ENCODE results near the gene KCNIP4. TPM values are rescaled to one million over a fixed set of nuclear protein-coding genes. Genes with fewer than 3 reads are reported as not detected.

KCNIP4 gene
- polyA plus RNA-seq, 3 donors, result 0.09 to 0.25 TPM; not detected in 1

- no peak overlapping the region for H3K27ac ChIP-seq (ENCODE audit: low read depth in 1 of 2, low read length in 2 of 2)
Observed at GRCh38 chr4:21856301-21856700, 92.3 kb downstream of the KCNIP4 start.

GRCh38 chr4:21849077-21849476 lies 99.5 kb downstream of the KCNIP4 start:
- Histone ChIP-seq H3K4me3 (replicated peaks in 1 of 3; ENCODE audit: low read depth in 2 of 3, low read length in 3 of 3) (no peak overlapping the region), H3K4me2 (replicated peaks; ENCODE audit: extremely low read depth, low read length, poor library complexity, severe bottlenecking) (no peak overlapping the region), H3K9me3 (replicated peaks in 1 of 2; ENCODE audit: control insufficient read depth in 1 of 2, insufficient read depth in 1 of 2, low read length in 2 of 2) (no peaks in the 10 kb centered on the region), H3K36me3 (replicated peaks in 1 of 2; ENCODE audit: control insufficient read depth in 1 of 2, insufficient read depth in 2 of 2, low read length in 2 of 2) (no peaks in the 10 kb centered on the region), H3K27ac (ENCODE audit: low read depth in 1 of 2, low read length in 2 of 2) (no peak overlapping the region), H3K79me2 (ENCODE audit: insufficient read depth, low read length) (no peaks in the 10 kb centered on the region), H3K9ac (ENCODE audit: insufficient read depth, low read length, poor library complexity, severe bottlenecking) (no peak overlapping the region), H2AFZ (ENCODE audit: insufficient read depth, low read depth, low read length, poor library complexity, severe bottlenecking) (no peak overlapping the region), H4K20me1 (ENCODE audit: insufficient read depth, low read length) (no peaks in the 10 kb centered on the region), H3K4me1 (ENCODE audit: control insufficient read depth in 1 of 2, insufficient read depth in 2 of 2, low read length in 2 of 2) (no peaks in the 10 kb centered on the region), H3K27me3 (ENCODE audit: control insufficient read depth in 2 of 2, insufficient read depth in 2 of 2, low read length in 2 of 2) (no peaks in the 10 kb centered on the region)
- H3K4me1 Mint-ChIP-seq, result no peaks in the 10 kb centered on the region
- no peak for TF ChIP-seq CTCF (IDR thresholded peaks at IDR 0.05)
- WGBS (ENCODE audit: insufficient coverage), result no CpG with 5 or more reads among the region's 3 CpGs
- DNase-seq, result no peak
- H3K9me3 Mint-ChIP-seq, result no peaks in the 10 kb centered on the region
- no peaks in the 10 kb centered on the region for H3K27me3 Mint-ChIP-seq (ENCODE audit: low read depth in 3 of 3)
- H3K27ac Mint-ChIP-seq, result no peak overlapping the region
- no peaks in the 10 kb centered on the region for H3K36me3 Mint-ChIP-seq
- no peak overlapping the region for H3K4me3 Mint-ChIP-seq
- intact Hi-C loops (cut with micrococcal nuclease), result no loop called here

More at GRCh38 chr4:21856301-21856700, 92.3 kb downstream of the KCNIP4 start:
- H3K27ac Mint-ChIP-seq, result no peak overlapping the region
- intact Hi-C loops (cut with micrococcal nuclease), result no loop called here
- no peaks in the 10 kb centered on the region for H3K4me1 ChIP-seq (ENCODE audit: control insufficient read depth in 1 of 2, insufficient read depth in 2 of 2, low read length in 2 of 2)
- no peak overlapping the region for H3K4me2 ChIP-seq (replicated peaks; ENCODE audit: extremely low read depth, low read length, poor library complexity, severe bottlenecking)
- TF ChIP-seq CTCF (IDR thresholded peaks at IDR 0.05), result no peak
- no peaks in the 10 kb centered on the region for H3K36me3 Mint-ChIP-seq
- no peaks in the 10 kb centered on the region for H4K20me1 ChIP-seq (ENCODE audit: insufficient read depth, low read length)
- H3K27me3 ChIP-seq (ENCODE audit: control insufficient read depth in 2 of 2, insufficient read depth in 2 of 2, low read length in 2 of 2), result no peaks in the 10 kb centered on the region
- peaks cover 0 to 20% of the 10 kb centered on the region in 2 donors for H3K9me3 ChIP-seq (replicated peaks in 1 of 2; ENCODE audit: control insufficient read depth in 1 of 2, insufficient read depth in 1 of 2, low read length in 2 of 2)
- no peak overlapping the region for H2AFZ ChIP-seq (ENCODE audit: insufficient read depth, low read depth, low read length, poor library complexity, severe bottlenecking)
- H3K79me2 ChIP-seq (ENCODE audit: insufficient read depth, low read length), result no peaks in the 10 kb centered on the region
- no peaks in the 10 kb centered on the region for H3K36me3 ChIP-seq (replicated peaks in 1 of 2; ENCODE audit: control insufficient read depth in 1 of 2, insufficient read depth in 2 of 2, low read length in 2 of 2)
- no peaks in the 10 kb centered on the region for H3K4me1 Mint-ChIP-seq
- no peak overlapping the region for H3K9ac ChIP-seq (ENCODE audit: insufficient read depth, low read length, poor library complexity, severe bottlenecking)
- 73% methylated on average over 6 of the region's 6 CpGs for WGBS (ENCODE audit: insufficient coverage)
- no peak overlapping the region for H3K4me3 ChIP-seq (replicated peaks in 1 of 3; ENCODE audit: low read depth in 2 of 3, low read length in 3 of 3)
- peaks cover 0 to 19% (median 9%) of the 10 kb centered on the region in 7 donors for H3K9me3 Mint-ChIP-seq
- H3K27me3 Mint-ChIP-seq (ENCODE audit: low read depth in 3 of 3), result no peaks in the 10 kb centered on the region
- H3K4me3 Mint-ChIP-seq, result no peak overlapping the region
- DNase-seq, result no peak

All from CD14-positive monocyte (primary cell).